NB4 (cell line): ENCODE measurements around the gene GPATCH8.

Experiments used
- MYC ChIP-seq: IDR thresholded peaks from 2 replicates; pipeline ENCODE4 v1.6.1; 2011; ENCODE audit warnings: low read depth, low read length
- POLR2A ChIP-seq: IDR thresholded peaks from 2 replicates; pipeline ENCODE4 v1.6.1; 2011; ENCODE audit warnings: mild to moderate bottlenecking; ENCODE audit not compliant: insufficient read length; ENCODE audit errors: extremely low read depth
- TF ChIP-seq, protein P1 (sequence below): IDR thresholded peaks from one replicate; pipeline ENCODE4 v1.5.1; 2012; ENCODE audit warnings: low read depth, low read length
- TF ChIP-seq, protein P2 (sequence below): IDR thresholded peaks from 2 replicates; pipeline ENCODE4 v1.6.1; 2011; ENCODE audit warnings: low read depth, low read length

DNA sequence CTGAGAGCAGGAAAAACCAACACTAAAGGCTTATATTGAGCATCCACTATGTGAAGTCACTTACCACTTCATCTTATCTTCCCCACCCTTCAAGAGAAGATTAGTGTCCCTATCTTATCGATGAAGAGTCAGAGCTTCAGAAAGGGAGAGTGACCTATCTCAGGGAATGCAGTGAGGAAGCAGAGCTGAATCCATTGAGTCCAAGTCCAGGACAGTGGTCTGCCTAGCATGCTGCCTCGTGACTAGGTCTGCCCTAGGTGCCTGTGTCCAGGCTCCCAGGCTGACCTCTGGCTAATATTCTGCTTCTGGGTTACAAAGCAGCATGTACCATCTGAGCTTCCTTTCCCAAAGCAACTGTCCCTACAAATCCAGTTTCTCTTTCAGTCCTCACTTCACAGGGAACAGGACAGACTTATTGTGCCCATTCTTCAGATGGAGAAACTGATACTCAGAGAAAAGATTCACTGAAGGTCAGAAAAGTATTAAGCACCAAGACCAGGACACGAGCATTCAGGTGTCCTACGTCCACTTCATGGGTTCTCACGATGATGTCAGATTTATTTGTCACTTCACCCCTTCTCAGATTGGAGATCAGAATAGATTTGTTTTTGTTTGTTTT, 40.8 kb upstream of the GPATCH8 start:
- TF ChIP-seq, protein P1, sequence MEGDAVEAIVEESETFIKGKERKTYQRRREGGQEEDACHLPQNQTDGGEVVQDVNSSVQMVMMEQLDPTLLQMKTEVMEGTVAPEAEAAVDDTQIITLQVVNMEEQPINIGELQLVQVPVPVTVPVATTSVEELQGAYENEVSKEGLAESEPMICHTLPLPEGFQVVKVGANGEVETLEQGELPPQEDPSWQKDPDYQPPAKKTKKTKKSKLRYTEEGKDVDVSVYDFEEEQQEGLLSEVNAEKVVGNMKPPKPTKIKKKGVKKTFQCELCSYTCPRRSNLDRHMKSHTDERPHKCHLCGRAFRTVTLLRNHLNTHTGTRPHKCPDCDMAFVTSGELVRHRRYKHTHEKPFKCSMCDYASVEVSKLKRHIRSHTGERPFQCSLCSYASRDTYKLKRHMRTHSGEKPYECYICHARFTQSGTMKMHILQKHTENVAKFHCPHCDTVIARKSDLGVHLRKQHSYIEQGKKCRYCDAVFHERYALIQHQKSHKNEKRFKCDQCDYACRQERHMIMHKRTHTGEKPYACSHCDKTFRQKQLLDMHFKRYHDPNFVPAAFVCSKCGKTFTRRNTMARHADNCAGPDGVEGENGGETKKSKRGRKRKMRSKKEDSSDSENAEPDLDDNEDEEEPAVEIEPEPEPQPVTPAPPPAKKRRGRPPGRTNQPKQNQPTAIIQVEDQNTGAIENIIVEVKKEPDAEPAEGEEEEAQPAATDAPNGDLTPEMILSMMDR = no peak
- no peak for TF ChIP-seq POLR2A
- TF ChIP-seq, protein P2, sequence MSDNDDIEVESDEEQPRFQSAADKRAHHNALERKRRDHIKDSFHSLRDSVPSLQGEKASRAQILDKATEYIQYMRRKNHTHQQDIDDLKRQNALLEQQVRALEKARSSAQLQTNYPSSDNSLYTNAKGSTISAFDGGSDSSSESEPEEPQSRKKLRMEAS = no peak
- TF ChIP-seq MYC = no peak
